Measurements from ENCODE around the gene TRAT1.

Gene TRAT1

DNA sequence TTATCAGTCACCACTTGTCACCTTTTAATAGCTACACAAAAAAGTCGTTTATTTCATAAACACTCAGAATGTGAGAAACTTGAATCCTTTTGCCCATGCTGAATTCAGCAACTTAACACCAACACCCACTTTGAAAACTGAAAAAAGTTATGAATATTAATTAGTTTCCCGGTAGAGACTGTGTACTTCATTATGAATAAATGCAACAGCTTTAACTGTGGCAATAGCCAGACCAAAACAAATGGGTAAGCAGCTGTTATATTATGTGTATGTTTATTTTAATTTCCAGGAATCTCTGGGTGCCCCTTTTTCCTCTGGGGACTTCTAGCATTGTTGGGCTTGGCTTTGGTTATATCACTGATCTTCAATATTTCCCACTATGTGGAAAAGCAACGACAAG lies 7.8 kb downstream of the TRAT1 start:
- POLR2A ChIA-PET, result no interaction called here
- TF ChIP-seq, protein P1, sequence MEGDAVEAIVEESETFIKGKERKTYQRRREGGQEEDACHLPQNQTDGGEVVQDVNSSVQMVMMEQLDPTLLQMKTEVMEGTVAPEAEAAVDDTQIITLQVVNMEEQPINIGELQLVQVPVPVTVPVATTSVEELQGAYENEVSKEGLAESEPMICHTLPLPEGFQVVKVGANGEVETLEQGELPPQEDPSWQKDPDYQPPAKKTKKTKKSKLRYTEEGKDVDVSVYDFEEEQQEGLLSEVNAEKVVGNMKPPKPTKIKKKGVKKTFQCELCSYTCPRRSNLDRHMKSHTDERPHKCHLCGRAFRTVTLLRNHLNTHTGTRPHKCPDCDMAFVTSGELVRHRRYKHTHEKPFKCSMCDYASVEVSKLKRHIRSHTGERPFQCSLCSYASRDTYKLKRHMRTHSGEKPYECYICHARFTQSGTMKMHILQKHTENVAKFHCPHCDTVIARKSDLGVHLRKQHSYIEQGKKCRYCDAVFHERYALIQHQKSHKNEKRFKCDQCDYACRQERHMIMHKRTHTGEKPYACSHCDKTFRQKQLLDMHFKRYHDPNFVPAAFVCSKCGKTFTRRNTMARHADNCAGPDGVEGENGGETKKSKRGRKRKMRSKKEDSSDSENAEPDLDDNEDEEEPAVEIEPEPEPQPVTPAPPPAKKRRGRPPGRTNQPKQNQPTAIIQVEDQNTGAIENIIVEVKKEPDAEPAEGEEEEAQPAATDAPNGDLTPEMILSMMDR (IDR thresholded peaks at IDR 0.05; ENCODE audit: control extremely low read depth, extremely low read depth, low read depth, missing control alignments), result no peak
- DNase-seq (ENCODE audit: extremely low spot score), result no peak
- CTCF ChIA-PET, result interaction anchor here (0.8 kb wide), 1 partner anchor 15 kb away, joined by 3 read pairs; no protein-coding TSS in a partner anchor

DNA sequence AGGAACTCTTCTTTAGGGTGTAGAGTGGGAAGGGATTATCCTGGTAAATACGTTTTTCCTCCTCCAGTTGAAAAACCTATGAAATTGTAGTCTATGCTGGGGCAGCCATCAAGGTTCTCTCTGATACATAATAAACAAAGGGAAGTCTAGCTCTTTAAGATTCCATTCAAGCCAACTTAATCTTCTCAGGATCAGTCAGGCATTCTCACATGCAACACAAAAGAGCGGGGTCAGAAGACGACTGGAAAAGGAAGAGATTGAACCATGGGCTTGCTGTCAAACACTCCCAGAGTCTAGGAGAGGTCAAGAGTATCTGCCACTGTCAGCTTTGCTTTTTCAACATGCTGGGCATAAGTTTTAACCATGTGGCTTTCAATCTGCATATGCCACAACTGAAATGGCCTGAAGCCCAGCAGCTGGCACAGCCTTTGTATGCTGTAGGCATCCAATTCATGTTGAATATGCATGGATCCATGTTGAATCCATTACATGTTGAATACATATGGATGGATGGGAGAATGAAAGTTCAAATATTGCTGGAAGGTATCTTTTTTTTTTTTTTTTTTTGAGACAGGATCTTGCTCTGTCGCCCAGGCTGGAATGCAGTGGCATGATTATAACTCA lies 8.5 kb downstream of the TRAT1 start:
- POLR2A ChIA-PET, result no interaction called here
- CTCF ChIA-PET, result interaction anchor here (1.6 kb wide), 1 partner anchor 8 kb away, joined by 3 read pairs; the partner anchor contains the start of gene TRAT1
- no peak for DNase-seq (ENCODE audit: extremely low spot score)
- TF ChIP-seq, protein P1 (IDR thresholded peaks at IDR 0.05; ENCODE audit: control extremely low read depth, extremely low read depth, low read depth, missing control alignments), result no peak

DNA sequence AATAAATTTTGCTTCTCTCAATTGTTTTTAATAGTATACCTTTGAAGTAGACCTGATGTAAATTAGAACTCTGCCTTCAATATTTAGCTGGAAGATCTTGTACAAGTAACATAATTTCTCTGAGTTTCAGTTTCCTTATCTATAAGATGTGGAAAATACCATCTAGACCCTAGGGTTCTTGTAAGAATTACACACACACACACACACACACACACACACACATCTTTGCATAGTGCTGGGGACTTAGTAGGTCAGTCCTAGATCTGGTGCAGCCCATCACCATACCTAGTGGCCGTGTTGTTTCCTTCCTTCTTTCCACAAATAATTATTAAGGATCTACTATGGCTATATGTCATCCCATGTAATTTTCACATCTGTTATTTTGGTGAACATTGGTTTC lies 11.0 kb downstream of the TRAT1 start:
- TF ChIP-seq, protein P1 (IDR thresholded peaks at IDR 0.05; ENCODE audit: control extremely low read depth, extremely low read depth, low read depth, missing control alignments), result no peak
- ChIA-PET POLR2A (no interaction called here), CTCF (interaction anchor here (0.7 to 2.1 kb wide), 5 partner anchors 10 to 343 kb away, joined by 3 to 7 read pairs (median 3); no protein-coding TSS in a partner anchor)
- DNase-seq (ENCODE audit: extremely low spot score), result no peak

DNA sequence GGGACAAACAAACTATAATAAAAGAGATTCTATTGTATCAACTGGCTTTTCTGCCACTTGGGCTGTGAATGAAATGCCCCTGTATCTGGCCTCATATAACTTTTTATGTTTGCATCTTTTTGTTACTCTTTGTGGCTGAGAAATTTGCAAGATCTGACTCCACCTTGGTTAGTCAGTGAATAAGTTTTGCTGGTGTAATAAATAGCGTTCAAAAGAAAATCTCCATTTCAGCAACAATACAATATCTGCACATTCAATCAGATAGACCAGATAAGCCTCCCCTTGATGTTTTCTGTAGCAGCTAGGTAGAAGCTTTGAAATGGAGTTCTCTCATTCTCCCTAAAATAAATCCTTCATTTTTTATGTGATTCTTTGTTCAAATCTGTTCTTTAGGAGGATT lies 12.0 kb downstream of the TRAT1 start:
- CTCF ChIA-PET, result interaction anchor here (1.2 to 2.1 kb wide), 4 partner anchors 11 to 81 kb away, joined by 3 to 7 read pairs (median 4); no protein-coding TSS in a partner anchor
- DNase-seq (ENCODE audit: extremely low spot score), result no peak
- TF ChIP-seq, protein P1 (IDR thresholded peaks at IDR 0.05; ENCODE audit: control extremely low read depth, extremely low read depth, low read depth, missing control alignments), result no peak
- POLR2A ChIA-PET, result no interaction called here

DNA sequence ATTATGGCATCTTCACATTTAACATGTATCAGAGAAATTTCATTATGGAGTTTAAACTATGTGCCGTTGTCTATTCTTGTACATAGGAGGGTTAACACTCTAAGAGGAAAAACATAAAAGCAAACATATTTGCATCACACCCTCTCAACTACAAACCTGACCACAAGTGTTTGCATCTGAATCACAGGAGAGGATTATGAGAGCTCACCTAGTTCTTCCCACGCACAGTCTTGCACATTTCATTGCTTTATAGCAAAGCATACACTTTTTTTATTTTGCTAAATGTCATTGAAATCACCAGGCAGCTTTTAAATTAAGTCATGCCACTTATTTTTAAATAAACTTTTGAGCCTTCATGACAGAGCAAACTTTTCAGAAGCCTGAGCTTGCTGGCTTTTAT lies 12.5 kb downstream of the TRAT1 start:
- ChIA-PET POLR2A (no interaction called here), CTCF (interaction anchor here (1.2 to 2.1 kb wide), 3 partner anchors 11 to 80 kb away, joined by 3 to 7 read pairs (median 3); no protein-coding TSS in a partner anchor)
- no peak for DNase-seq (ENCODE audit: extremely low spot score)
- TF ChIP-seq, protein P1 (IDR thresholded peaks at IDR 0.05; ENCODE audit: control extremely low read depth, extremely low read depth, low read depth, missing control alignments), result no peak

DNA sequence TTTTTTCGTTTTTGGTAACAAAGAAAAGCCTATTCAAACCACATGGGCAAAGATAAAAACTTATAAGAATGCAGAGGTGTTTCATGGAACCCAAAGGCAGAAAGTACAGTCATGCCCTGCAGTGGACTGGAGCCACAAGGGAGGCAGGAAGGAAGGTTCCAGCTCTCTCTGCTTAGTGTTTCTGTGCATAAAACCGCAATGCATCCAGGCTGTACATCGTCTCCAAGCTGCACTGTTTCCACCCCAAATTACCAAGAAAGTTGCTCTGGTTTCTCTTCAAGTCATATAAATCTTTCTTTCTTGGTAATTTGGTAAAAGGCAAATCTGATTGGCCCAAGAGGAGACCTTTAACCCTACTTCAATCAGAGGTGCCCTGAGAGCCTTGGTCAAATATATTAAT lies 15.8 kb downstream of the TRAT1 start:
- TF ChIP-seq, protein P1 (IDR thresholded peaks at IDR 0.05; ENCODE audit: control extremely low read depth, extremely low read depth, low read depth, missing control alignments), result no peak
- DNase-seq (ENCODE audit: extremely low spot score), result no peak
- ChIA-PET POLR2A (no interaction called here), CTCF (interaction anchor here (0.9 to 4.6 kb wide), 3 partner anchors 17 to 83 kb away, joined by 3 to 14 read pairs (median 7); no protein-coding TSS in a partner anchor)

All from GM10248 (cell line).